Peyer's patch (tissue), 4 donors: ENCODE results near the gene ERMARD.

Source experiments
- POLR2A ChIP-seq, 2 donors: fragments of 450-650 bp; IDR thresholded peaks; one replicate each; pipeline ENCODE4 v1.5.1; 2017; ENCODE audit warnings: antibody characterized with exemption in 2 of 2, mild to moderate bottlenecking in 2 of 2, moderate library complexity in 2 of 2
- TF ChIP-seq, protein P1 (sequence below), 6 experiments: fragments of 450-650 bp in 4 of 6; fragments of 200-600 bp in 2 of 6; sonication (generic) in 1 of 6; IDR thresholded peaks; one replicate each; pipeline ENCODE4 v1.5.1; 2017 to 2019; ENCODE audit warnings: antibody characterized with exemption in 6 of 6, mild to moderate bottlenecking in 3 of 6, moderate library complexity in 1 of 6

- TF ChIP-seq, protein P1, sequence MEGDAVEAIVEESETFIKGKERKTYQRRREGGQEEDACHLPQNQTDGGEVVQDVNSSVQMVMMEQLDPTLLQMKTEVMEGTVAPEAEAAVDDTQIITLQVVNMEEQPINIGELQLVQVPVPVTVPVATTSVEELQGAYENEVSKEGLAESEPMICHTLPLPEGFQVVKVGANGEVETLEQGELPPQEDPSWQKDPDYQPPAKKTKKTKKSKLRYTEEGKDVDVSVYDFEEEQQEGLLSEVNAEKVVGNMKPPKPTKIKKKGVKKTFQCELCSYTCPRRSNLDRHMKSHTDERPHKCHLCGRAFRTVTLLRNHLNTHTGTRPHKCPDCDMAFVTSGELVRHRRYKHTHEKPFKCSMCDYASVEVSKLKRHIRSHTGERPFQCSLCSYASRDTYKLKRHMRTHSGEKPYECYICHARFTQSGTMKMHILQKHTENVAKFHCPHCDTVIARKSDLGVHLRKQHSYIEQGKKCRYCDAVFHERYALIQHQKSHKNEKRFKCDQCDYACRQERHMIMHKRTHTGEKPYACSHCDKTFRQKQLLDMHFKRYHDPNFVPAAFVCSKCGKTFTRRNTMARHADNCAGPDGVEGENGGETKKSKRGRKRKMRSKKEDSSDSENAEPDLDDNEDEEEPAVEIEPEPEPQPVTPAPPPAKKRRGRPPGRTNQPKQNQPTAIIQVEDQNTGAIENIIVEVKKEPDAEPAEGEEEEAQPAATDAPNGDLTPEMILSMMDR (IDR thresholded peaks at IDR 0.05), result no peak
- TF ChIP-seq POLR2A (IDR thresholded peaks at IDR 0.05), result no peak
These were observed 49.4 kb downstream of the ERMARD start for GRCh38 chr6:169800668-169801395.
